Central memory CD8-positive, alpha-beta T cell (primary cell): ENCODE data around the gene SYDE2.

Experiments
- ATAC-seq: fragments of 150-1000 bp; cut with Tn5 transposase; replicated peaks from 2 replicates; pipeline ENCODE4 v1.10.0; 2022; ENCODE audit warnings: mild to moderate bottlenecking, moderate FRiP score, moderate number of reproducible peaks; ENCODE audit not compliant: poor library complexity, severe bottlenecking; ENCODE audit errors: extremely low read depth
- DNase-seq, 2 donors: peaks; one replicate each; pipeline ENCODE4 v3.0.0; 2021; ENCODE audit warnings: low spot score in 2 of 2
- H3K27ac Mint-ChIP-seq: one replicate; pipeline ENCODE4 v1.8.0; 2022; ENCODE audit warnings: low read depth, mild to moderate bottlenecking, moderate library complexity, mixed read lengths
- H3K27me3 Mint-ChIP-seq: one replicate; pipeline ENCODE4 v1.8.0; 2022; ENCODE audit warnings: mixed read lengths
- H3K36me3 Mint-ChIP-seq: one replicate; pipeline ENCODE4 v1.8.0; 2022; ENCODE audit warnings: mild to moderate bottlenecking, moderate library complexity, mixed read lengths; ENCODE audit not compliant: insufficient read depth
- H3K4me1 Mint-ChIP-seq: one replicate; pipeline ENCODE4 v1.8.0; 2022; ENCODE audit warnings: mixed read lengths
- H3K4me3 Mint-ChIP-seq: one replicate; pipeline ENCODE4 v1.8.0; 2022; ENCODE audit warnings: mild to moderate bottlenecking, moderate library complexity, mixed read lengths
- H3K9me3 Mint-ChIP-seq: one replicate; pipeline ENCODE4 v1.8.0; 2022; ENCODE audit warnings: mixed read lengths

SYDE2 gene

GRCh38 chr1:85228972-85229371 is 28.2 kb upstream of the SYDE2 start:
- DNase-seq (no peak), ATAC-seq (no peak)
- Mint-ChIP-seq H3K9me3 (no peaks in the 10 kb centered on the region), H3K27me3 (peaks cover 8% of the 10 kb centered on the region), H3K27ac (no peak overlapping the region), H3K4me1 (no peaks in the 10 kb centered on the region), H3K36me3 (no peaks in the 10 kb centered on the region), H3K4me3 (no peak overlapping the region)

DNA sequence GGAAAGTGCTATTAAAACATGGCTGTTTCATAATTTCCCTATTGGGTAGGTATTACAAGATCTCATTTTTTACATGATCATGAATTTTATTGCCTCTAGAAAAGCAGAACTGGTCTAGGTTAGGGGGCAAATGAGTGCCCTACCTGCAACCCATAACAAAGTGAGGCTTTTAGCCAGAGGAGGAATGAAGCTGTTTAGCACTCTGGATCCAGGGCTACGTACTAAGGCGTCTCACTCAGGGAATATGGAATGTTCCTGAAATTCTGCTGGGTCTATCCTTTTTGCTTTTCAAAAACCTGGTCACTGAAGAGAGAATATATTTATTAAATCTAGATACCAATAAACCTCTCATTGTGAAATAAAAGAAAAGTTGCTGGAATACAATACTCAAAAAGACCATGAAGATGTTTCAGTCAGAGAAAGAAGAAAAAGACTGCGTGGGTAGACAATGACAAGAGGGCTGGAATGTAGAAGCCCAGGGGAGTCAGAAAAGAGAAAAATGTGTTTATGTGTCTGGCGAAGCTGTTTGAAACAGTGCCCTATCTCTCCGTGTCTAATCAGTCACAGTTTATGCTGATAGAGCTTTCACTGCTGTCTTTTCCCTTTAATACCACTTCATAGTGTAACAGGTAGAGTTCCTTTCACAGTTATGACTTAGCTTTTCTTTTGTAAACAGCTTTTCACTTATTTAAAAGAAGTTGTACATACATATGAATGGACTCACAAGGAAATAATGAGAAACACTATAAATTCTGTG is 25.0 kb upstream of the SYDE2 start:
- Mint-ChIP-seq H3K27ac (no peak overlapping the region), H3K9me3 (no peaks in the 10 kb centered on the region), H3K4me3 (no peak overlapping the region), H3K4me1 (no peaks in the 10 kb centered on the region), H3K36me3 (no peaks in the 10 kb centered on the region), H3K27me3 (peaks cover 9% of the 10 kb centered on the region)
- ATAC-seq (no peak), DNase-seq (no peak)

DNA sequence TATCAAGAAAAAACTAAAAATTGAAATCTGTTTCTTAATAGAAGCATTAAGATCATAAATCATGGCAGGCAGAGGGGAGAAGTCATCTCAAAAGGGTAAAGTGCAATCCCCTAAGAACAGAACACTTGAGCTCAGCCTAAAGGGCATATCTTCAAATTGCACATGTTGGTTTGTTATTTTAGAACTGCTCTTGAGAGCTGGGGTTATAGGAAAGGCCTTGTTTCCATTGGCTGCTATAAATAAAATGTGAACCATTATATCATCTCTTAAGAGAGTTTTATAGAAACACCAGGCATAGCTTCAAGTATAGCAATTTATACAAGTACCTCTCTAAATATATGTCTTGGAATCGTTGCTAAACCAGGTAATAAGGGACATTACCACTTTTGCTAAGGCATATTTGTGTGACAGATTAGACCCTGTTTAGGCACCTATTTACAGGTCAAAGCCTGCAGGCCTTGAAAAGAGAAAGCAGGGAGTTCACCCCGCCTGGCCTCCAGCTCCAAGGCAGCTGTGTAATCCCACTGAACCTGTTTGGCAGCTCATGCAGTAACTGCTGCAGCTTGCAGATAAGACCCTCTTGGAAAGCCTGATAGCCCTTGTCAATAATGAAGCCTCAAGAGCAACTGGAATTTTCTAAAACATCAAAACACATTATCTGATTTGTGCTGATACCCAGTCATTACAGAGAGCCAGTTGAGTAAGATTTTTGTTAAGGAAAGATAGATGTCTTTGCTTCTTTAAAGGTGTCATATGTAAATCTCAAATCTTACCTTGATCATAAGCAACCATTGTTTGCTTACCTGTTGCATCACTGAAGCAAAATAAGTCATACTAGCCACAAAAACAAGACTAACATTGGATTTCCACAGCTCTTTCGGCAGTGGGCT is 24.2 kb upstream of the SYDE2 start:
- H3K27ac Mint-ChIP-seq = no peak overlapping the region
- DNase-seq = no peak
- no peaks in the 10 kb centered on the region for H3K9me3 Mint-ChIP-seq
- no peak overlapping the region for H3K4me3 Mint-ChIP-seq
- peaks cover 10% of the 10 kb centered on the region for H3K27me3 Mint-ChIP-seq
- H3K36me3 Mint-ChIP-seq = no peaks in the 10 kb centered on the region
- no peak for ATAC-seq
- no peaks in the 10 kb centered on the region for H3K4me1 Mint-ChIP-seq

DNA sequence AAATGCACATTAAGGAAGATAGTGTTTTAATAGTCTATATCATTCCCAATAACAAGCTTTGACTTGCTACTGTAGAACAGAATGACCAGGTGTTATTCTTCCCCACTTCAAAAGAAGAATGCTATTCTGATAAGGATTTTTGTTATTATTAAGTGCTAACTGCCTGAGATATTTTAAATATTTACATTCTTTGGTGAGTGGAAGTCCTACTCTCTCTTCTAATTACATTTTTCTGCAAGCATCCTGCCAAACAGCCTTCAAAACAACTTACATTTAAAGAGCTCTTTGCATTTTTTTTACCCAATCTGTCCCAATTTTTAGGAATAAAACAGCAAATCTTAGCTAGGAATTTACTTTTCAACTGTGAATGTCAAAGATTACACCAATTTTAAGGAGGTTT is 23.5 kb upstream of the SYDE2 start:
- no peak for ATAC-seq

GRCh38 chr1:85223334-85223733 is 22.5 kb upstream of the SYDE2 start:
- Mint-ChIP-seq H3K4me1 (no peaks in the 10 kb centered on the region), H3K9me3 (no peaks in the 10 kb centered on the region)
- no peak for ATAC-seq

More for the DNA sequence above, 23.5 kb upstream of the SYDE2 start:
- Mint-ChIP-seq H3K36me3 (no peaks in the 10 kb centered on the region), H3K4me3 (no peak overlapping the region), H3K27me3 (peaks cover 17% of the 10 kb centered on the region), H3K9me3 (no peaks in the 10 kb centered on the region), H3K27ac (no peak overlapping the region), H3K4me1 (no peaks in the 10 kb centered on the region)
- no peak for DNase-seq

DNA sequence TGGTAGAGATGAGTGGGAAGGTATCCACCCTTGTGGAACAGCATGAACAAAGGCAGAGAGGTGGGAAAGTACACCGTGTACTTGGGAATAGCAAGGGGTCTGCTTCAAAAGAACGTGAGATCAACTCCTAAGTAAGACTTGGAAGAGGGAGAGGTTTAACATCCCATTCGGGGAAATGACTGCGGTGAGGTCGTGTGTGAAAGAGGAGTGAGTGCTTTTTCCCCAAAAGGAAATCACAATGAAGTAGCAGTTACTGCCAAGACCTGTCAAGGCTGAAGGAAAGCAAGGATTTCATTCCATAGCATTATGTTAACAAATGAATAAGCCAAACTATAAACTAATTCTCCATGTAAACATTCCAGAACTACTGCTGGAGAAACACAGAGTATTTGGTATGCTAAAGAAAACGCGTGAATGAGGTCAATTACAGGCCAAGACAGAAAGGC is 20.0 kb upstream of the SYDE2 start:
- Mint-ChIP-seq H3K4me1 (no peaks in the 10 kb centered on the region), H3K4me3 (no peak overlapping the region), H3K36me3 (no peaks in the 10 kb centered on the region), H3K27ac (no peak overlapping the region), H3K9me3 (no peaks in the 10 kb centered on the region), H3K27me3 (peaks cover 43% of the 10 kb centered on the region)
- no peak for DNase-seq
- no peak for ATAC-seq

More at GRCh38 chr1:85223334-85223733, 22.5 kb upstream of the SYDE2 start:
- Mint-ChIP-seq H3K36me3 (no peaks in the 10 kb centered on the region), H3K27ac (no peak overlapping the region), H3K27me3 (peaks cover 27% of the 10 kb centered on the region), H3K4me3 (no peak overlapping the region)
- no peak for DNase-seq

GRCh38 chr1:85219853-85220610 is 19.2 kb upstream of the SYDE2 start:
- Mint-ChIP-seq H3K27me3 (peaks cover 50% of the 10 kb centered on the region), H3K9me3 (no peaks in the 10 kb centered on the region), H3K36me3 (no peaks in the 10 kb centered on the region), H3K27ac (no peak overlapping the region), H3K4me3 (no peak overlapping the region), H3K4me1 (no peaks in the 10 kb centered on the region)
- DNase-seq = no peak
- no peak for ATAC-seq

DNA sequence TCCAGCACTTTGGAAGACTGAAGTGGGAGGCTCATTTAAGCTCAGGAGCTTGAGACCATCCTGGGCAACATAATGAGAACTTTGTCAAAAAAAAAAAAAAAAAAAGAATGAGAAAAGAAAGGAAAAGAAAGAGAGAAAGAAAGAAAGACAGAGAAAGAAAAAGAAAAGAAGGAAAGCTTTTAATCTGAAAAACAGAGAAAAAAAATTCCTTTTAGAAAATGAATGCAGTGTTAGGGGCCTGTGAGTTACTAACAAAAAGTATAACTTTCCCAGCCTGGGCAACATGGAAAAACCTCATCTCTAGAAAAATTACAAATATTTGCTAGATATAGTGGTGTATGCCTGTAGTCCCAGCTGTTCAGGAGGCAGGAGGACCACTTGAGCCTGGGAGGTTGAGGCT is 15.9 kb upstream of the SYDE2 start:
- H3K4me3 Mint-ChIP-seq = no peak overlapping the region
- H3K36me3 Mint-ChIP-seq = no peaks in the 10 kb centered on the region
- no peak for ATAC-seq
- no peak overlapping the region for H3K27ac Mint-ChIP-seq
- no peak for DNase-seq
- no peaks in the 10 kb centered on the region for H3K9me3 Mint-ChIP-seq
- H3K4me1 Mint-ChIP-seq = no peaks in the 10 kb centered on the region
- peaks cover 50% of the 10 kb centered on the region for H3K27me3 Mint-ChIP-seq

DNA sequence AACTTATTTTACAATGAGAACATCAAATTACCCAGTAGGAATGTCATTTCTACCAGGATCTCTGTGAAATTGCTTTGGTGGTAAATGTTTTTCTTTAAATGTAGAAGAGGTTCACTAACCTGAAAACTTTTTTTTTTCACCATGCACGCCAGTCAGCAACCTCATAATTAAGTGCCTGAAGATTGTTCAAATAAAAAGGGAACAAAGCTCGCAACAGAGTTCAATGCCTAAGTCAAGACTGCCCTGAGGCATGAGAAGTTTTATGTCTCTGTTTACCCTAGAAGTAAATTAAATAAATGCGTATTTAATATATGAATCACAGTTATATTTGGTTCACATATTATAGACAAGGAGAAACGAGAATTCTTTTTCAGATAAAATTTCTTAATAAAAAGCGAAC is 13.8 kb upstream of the SYDE2 start:
- Mint-ChIP-seq H3K4me3 (no peak overlapping the region), H3K4me1 (no peaks in the 10 kb centered on the region), H3K9me3 (no peaks in the 10 kb centered on the region), H3K36me3 (peaks cover 2% of the 10 kb centered on the region), H3K27me3 (peaks cover 48% of the 10 kb centered on the region), H3K27ac (no peak overlapping the region)
- ATAC-seq = no peak
- DNase-seq = no peak

GRCh38 chr1:85208488-85208887 is 7.7 kb upstream of the SYDE2 start:
- DNase-seq (no peak), ATAC-seq (no peak)
- Mint-ChIP-seq H3K9me3 (no peaks in the 10 kb centered on the region), H3K27ac (no peak overlapping the region), H3K4me1 (no peaks in the 10 kb centered on the region), H3K36me3 (peaks cover 4% of the 10 kb centered on the region), H3K27me3 (peaks cover 53% of the 10 kb centered on the region), H3K4me3 (no peak overlapping the region)

DNA sequence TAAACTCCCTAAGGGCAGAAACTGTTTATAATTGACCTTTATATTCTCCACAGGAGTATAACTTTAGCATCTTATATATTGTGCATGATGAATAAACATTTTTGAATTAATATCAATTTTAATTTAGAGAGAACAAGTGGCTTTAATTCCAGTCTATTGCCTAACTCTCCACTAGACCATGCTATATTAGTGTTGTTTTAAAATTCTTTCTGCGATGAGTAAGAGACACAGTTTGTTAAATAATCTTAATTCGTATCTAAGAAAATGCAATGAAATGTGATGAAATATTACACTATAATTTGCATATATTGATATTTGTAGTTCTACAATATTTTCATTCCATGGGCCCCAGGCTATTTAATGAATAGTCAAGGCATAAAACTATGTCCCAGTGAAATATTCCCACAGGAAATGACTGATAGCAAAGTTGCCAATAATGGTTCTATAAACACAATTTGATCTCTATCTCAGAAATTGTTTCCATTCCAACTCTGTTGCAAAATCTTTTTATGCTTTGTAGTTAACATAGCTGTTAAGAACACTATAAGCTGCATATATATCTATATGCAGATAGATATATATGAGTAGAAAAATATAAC is 2.9 kb upstream of the SYDE2 start:
- Mint-ChIP-seq H3K4me1 (peaks cover 16% of the 10 kb centered on the region), H3K4me3 (no peak overlapping the region), H3K27ac (no peak overlapping the region), H3K27me3 (peaks cover 32% of the 10 kb centered on the region), H3K36me3 (peaks cover 5% of the 10 kb centered on the region), H3K9me3 (no peaks in the 10 kb centered on the region)
- DNase-seq (no peak), ATAC-seq (no peak)

- Mint-ChIP-seq H3K27me3 (peaks cover 23% of the 10 kb centered on the region), H3K4me3 (no peak overlapping the region), H3K36me3 (peaks cover 5% of the 10 kb centered on the region), H3K9me3 (no peaks in the 10 kb centered on the region), H3K27ac (no peak overlapping the region), H3K4me1 (peaks cover 19% of the 10 kb centered on the region)
- ATAC-seq = no peak
- no peak for DNase-seq
Measured at GRCh38 chr1:85202864-85203255, 2.0 kb upstream of the SYDE2 start.
